H1 (cell line): ENCODE data around the gene CTNS. TPM values are rescaled to one million over a fixed set of nuclear protein-coding genes. Genes with fewer than 3 reads are reported as not detected.

Source experiments
- CTCF ChIA-PET: fragments of 300-600 bp; sonication (Branson Sonifier 250); formaldehyde crosslinking; loops from one replicate; lab custom pipeline; 2021; ENCODE audit not compliant: partially characterized antibody; lab: Charles Lee
- POLR2A ChIA-PET: fragments of 300-600 bp; sonication (Branson Sonifier 250); formaldehyde crosslinking; loops from one replicate; lab custom pipeline; 2021; ENCODE audit warnings: inconsistent platforms; ENCODE audit not compliant: partially characterized antibody; lab: Charles Lee
- DNase-seq, 2 experiments: peaks; one replicate each; pipeline versions ENCODE4 v3.0.0 to v3.0.0-alpha.2; 2010 to 2022; ENCODE audit warnings: low spot score in 2 of 2, low read depth in 1 of 2, mixed read lengths in 1 of 2
- FAIRE-seq: peaks from 2 replicates; lab custom pipeline; 2011; peaks lifted over from hg19 to GRCh38; lab: Jason Lieb, UNC
- H2AFZ ChIP-seq: 2 replicates; pipeline ENCODE4 v1.8.1; 2012; ENCODE audit warnings: low read length, inconsistent platforms
- H2AK5ac ChIP-seq: 2 replicates; pipeline ENCODE4 v1.6.1; 2013; ENCODE audit warnings: low read depth, low read length
- H2BK120ac ChIP-seq: replicated peaks from 2 replicates; pipeline ENCODE3; 2013; ENCODE audit warnings: low read depth, low read length, inconsistent platforms
- H2BK12ac ChIP-seq: 2 replicates; pipeline ENCODE4 v1.6.1; 2013; ENCODE audit warnings: low read depth, low read length
- H2BK15ac ChIP-seq: 2 replicates; pipeline ENCODE4 v1.6.1; 2013; ENCODE audit warnings: low read length
- H2BK20ac ChIP-seq: 2 replicates; pipeline ENCODE4 v1.6.1; 2013; ENCODE audit warnings: low read length
- H2BK5ac ChIP-seq: 2 replicates; pipeline ENCODE4 v1.6.1; 2013; ENCODE audit warnings: low read depth, low read length
- H3K14ac ChIP-seq: 2 replicates; pipeline ENCODE4 v1.6.1; 2013; ENCODE audit warnings: inconsistent platforms; ENCODE audit not compliant: insufficient read length
- H3K18ac ChIP-seq: 2 replicates; pipeline ENCODE4 v1.6.1; 2013; ENCODE audit warnings: low read length; ENCODE audit errors: extremely low read depth
- H3K23ac ChIP-seq: 2 replicates; pipeline ENCODE4 v1.6.1; 2013; ENCODE audit warnings: inconsistent platforms; ENCODE audit not compliant: insufficient read length
- H3K23me2 ChIP-seq: 2 replicates; pipeline ENCODE4 v1.6.1; 2013; ENCODE audit warnings: low read depth, low read length
- H3K27ac ChIP-seq: 2 replicates; pipeline ENCODE4 v1.6.1; 2011; ENCODE audit warnings: low read depth, low read length, inconsistent platforms
- H3K27me3 ChIP-seq, 4 experiments: replicated peaks in 1 of 4; 1 replicate in 1 of 4; 2 replicates in 3 of 4; pipeline versions ENCODE4 v1.6.1 to v1.8.1; 2011 to 2013; ENCODE audit warnings: low read length in 3 of 4, mild to moderate bottlenecking in 3 of 4, inconsistent platforms in 2 of 4, mixed read lengths in 2 of 4, moderate library complexity in 1 of 4; ENCODE audit not compliant: control insufficient read depth in 3 of 4, insufficient read depth in 3 of 4; ENCODE audit errors: extremely low read depth in 1 of 4
- H3K36me3 ChIP-seq, 4 experiments: 2 replicates each; pipeline versions ENCODE4 v1.6.1 to v1.8.1; 2011 to 2013; ENCODE audit warnings: mild to moderate bottlenecking in 4 of 4, low read length in 3 of 4, moderate library complexity in 2 of 4, control low read depth in 1 of 4, inconsistent platforms in 1 of 4; ENCODE audit not compliant: insufficient read depth in 4 of 4, control insufficient read depth in 2 of 4
- H3K4ac ChIP-seq: replicated peaks from 2 replicates; pipeline ENCODE3; 2013; ENCODE audit warnings: low read length, low read depth, mixed read lengths, inconsistent platforms; ENCODE audit not compliant: insufficient read length
- H3K4me1 ChIP-seq, 4 experiments: replicated peaks in 1 of 4; 1 replicate in 1 of 4; 2 replicates in 3 of 4; pipeline versions ENCODE4 v1.6.1 to v1.8.1; 2011 to 2013; ENCODE audit warnings: low read length in 3 of 4, inconsistent platforms in 2 of 4, mixed read lengths in 1 of 4; ENCODE audit not compliant: insufficient read depth in 4 of 4, control insufficient read depth in 3 of 4
- H3K4me2 ChIP-seq, 2 experiments: 2 replicates each; pipeline versions ENCODE4 v1.6.1 to v1.8.1; 2011 to 2013; ENCODE audit warnings: low read depth in 2 of 2, low read length in 2 of 2, control low read depth in 1 of 2, inconsistent platforms in 1 of 2, mild to moderate bottlenecking in 1 of 2; ENCODE audit not compliant: insufficient read depth in 1 of 2
- H3K4me3 ChIP-seq, 4 experiments: fragments of 200-600, 300-600 bp in 1 of 4; sonication (generic), shearing (Covaris generic), sonication (Bioruptor Twin) in 1 of 4; 2 replicates each; pipeline versions ENCODE4 v1.5.1 to v1.8.1; 2011 to 2016; ENCODE audit warnings: low read length in 4 of 4, low read depth in 3 of 4, control low read depth in 2 of 4, inconsistent platforms in 2 of 4, mild to moderate bottlenecking in 2 of 4, mixed read lengths in 1 of 4, moderate library complexity in 1 of 4; ENCODE audit not compliant: insufficient read depth in 2 of 4; ENCODE audit errors: extremely low read depth in 1 of 4
- H3K56ac ChIP-seq: replicated peaks from 2 replicates; pipeline ENCODE3; 2013; ENCODE audit warnings: low read depth, mild to moderate bottlenecking, mixed read lengths, low read length, inconsistent platforms; ENCODE audit not compliant: insufficient read length
- H3K79me1 ChIP-seq: 2 replicates; pipeline ENCODE4 v1.6.1; 2013; ENCODE audit warnings: low read depth, low read length, control low read depth
- H3K79me2 ChIP-seq, 2 experiments: 2 replicates each; pipeline versions ENCODE4 v1.6.1 to v1.8.1; 2012 to 2013; ENCODE audit warnings: low read length in 2 of 2, mild to moderate bottlenecking in 2 of 2, inconsistent platforms in 1 of 2; ENCODE audit not compliant: insufficient read depth in 2 of 2, control insufficient read depth in 1 of 2
- H3K9ac ChIP-seq, 4 experiments: replicated peaks in 1 of 4; 1 replicate in 1 of 4; 2 replicates in 3 of 4; pipeline versions ENCODE4 v1.6.1 to v1.8.1; 2011 to 2013; ENCODE audit warnings: low read depth in 3 of 4, low read length in 3 of 4, control low read depth in 2 of 4, mild to moderate bottlenecking in 2 of 4, moderate library complexity in 2 of 4, inconsistent platforms in 1 of 4; ENCODE audit errors: extremely low read depth in 1 of 4
- H3K9me3 ChIP-seq, 2 experiments: 2 replicates each; pipeline versions ENCODE4 v1.6.1 to v1.8.1; 2012 to 2013; ENCODE audit warnings: mild to moderate bottlenecking in 2 of 2, moderate library complexity in 2 of 2, control low read depth in 1 of 2, inconsistent platforms in 1 of 2, low read depth in 1 of 2, low read length in 1 of 2, mixed read lengths in 1 of 2; ENCODE audit not compliant: insufficient read depth in 2 of 2
- H4K20me1 ChIP-seq, 2 experiments: replicated peaks in 1 of 2; 2 replicates each; pipeline versions ENCODE3 to v1.8.1; 2011 to 2013; ENCODE audit warnings: inconsistent platforms in 2 of 2, low read length in 2 of 2, mild to moderate bottlenecking in 1 of 2; ENCODE audit not compliant: insufficient read depth in 2 of 2, control insufficient read depth in 1 of 2
- H4K5ac ChIP-seq: 2 replicates; pipeline ENCODE4 v1.6.1; 2013; ENCODE audit warnings: low read length, low read depth, mixed read lengths, inconsistent platforms; ENCODE audit not compliant: insufficient read length
- H4K8ac ChIP-seq: 2 replicates; pipeline ENCODE4 v1.8.0; 2013; ENCODE audit warnings: mild to moderate bottlenecking, moderate library complexity, low read length, inconsistent platforms; ENCODE audit not compliant: insufficient read depth; ENCODE audit errors: extremely low read depth
- H4K91ac ChIP-seq: replicated peaks from 2 replicates; pipeline ENCODE3; 2013; ENCODE audit warnings: low read length, mixed read lengths, inconsistent platforms; ENCODE audit not compliant: insufficient read length
- ASH2L ChIP-seq: fragments of 200-600, 300-600 bp; sonication (generic); IDR thresholded peaks from one replicate; pipeline ENCODE4 v1.7.1; 2017; ENCODE audit warnings: low read length
- CTCF ChIP-seq, 3 experiments: IDR thresholded peaks; 1 replicate in 2 of 3; 2 replicates in 1 of 3; pipeline versions ENCODE4 v1.5.1 to v1.6.1; 2011; ENCODE audit warnings: low read length in 3 of 3, mild to moderate bottlenecking in 3 of 3, inconsistent platforms in 2 of 3, low read depth in 1 of 3, moderate library complexity in 1 of 3; ENCODE audit not compliant: insufficient read depth in 1 of 3; ENCODE audit errors: control extremely low read depth in 1 of 3
- EGR1 ChIP-seq: IDR thresholded peaks from 2 replicates; pipeline ENCODE4 v1.6.1; 2011; ENCODE audit warnings: low read depth, low read length, borderline replicate concordance
- GABPA ChIP-seq: IDR thresholded peaks from 2 replicates; pipeline ENCODE4 v1.6.1; 2011; ENCODE audit warnings: mild to moderate bottlenecking, low read length, moderate library complexity, borderline replicate concordance; ENCODE audit not compliant: insufficient read depth
- JUN ChIP-seq: IDR thresholded peaks from 2 replicates; pipeline ENCODE4 v1.6.1; 2011; ENCODE audit warnings: low read depth, mild to moderate bottlenecking, improper control_type of control experiment, low read length
- NANOG ChIP-seq: IDR thresholded peaks from 2 replicates; pipeline ENCODE4 v1.6.1; 2011; ENCODE audit warnings: low read length, low read depth, mild to moderate bottlenecking, inconsistent platforms; ENCODE audit not compliant: insufficient read depth, poor library complexity, severe bottlenecking
- RNF2 ChIP-seq: fragments of 200-900, 300-1000 bp; sonication (generic); IDR thresholded peaks from 2 replicates; pipeline ENCODE4 v1.7.1; 2016; ENCODE audit warnings: borderline replicate concordance, low read depth, mild to moderate bottlenecking, antibody characterized with exemption, low read length; ENCODE audit not compliant: poor library complexity, severe bottlenecking; ENCODE audit errors: missing control alignments
- SIX5 ChIP-seq: IDR thresholded peaks from 2 replicates; pipeline ENCODE4 v1.6.1; 2011; ENCODE audit warnings: mild to moderate bottlenecking, low read depth, low read length
- SP2 ChIP-seq: IDR thresholded peaks from 2 replicates; pipeline ENCODE4 v1.6.1; 2012; ENCODE audit warnings: mild to moderate bottlenecking, low read length, inconsistent platforms
- WGBS, 2 experiments: shearing (Covaris generic) in 1 of 2; methylation state at CpG; one replicate each; pipeline versions ENCODE4 v1.1.6 to v1.1.7; 2013 to 2015; ENCODE audit warnings: low lambda C conversion rate in 2 of 2, mixed read lengths in 2 of 2, inconsistent platforms in 1 of 2, low coverage in 1 of 2, missing lambda C conversion rate in 1 of 2; ENCODE audit not compliant: insufficient replicate concordance in 2 of 2, insufficient coverage in 1 of 2, insufficient read length in 1 of 2; ENCODE audit errors: extremely low coverage in 1 of 2, missing lambda C conversion rate in 1 of 2; 5-methylcytosine and 5-hydroxymethylcytosine counted together
- polyA plus RNA-seq, 7 experiments: library from polyadenylated mRNA; depleted of rRNA in 3 of 7; stranded (reverse) in 5 of 7; unstranded in 2 of 7; fragments of >200 nt in 5 of 7; fragments of 200-250 nt in 2 of 7; gene quantifications; 1 replicate in 5 of 7; 2 replicates in 1 of 7; 4 replicates in 1 of 7; pipeline versions ENCODE4 v1.2.1 to v1.2.3, GENCODE V29; 2011 to 2013; ENCODE audit warnings: missing spikeins in 2 of 7, mixed read lengths in 2 of 7
- total RNA-seq: library from RNA; stranded (reverse); fragmentation: NEBNext Ultra II Directional; extraction: Animal tissue kit (Norgen Biotek cat#: 25700); gene quantifications from 2 replicates; pipeline ENCODE4 v1.2.1, GENCODE V29; 2021

The CTNS gene
- total and polyA plus RNA-seq, 2 of the 8 experiments (the other 6 are each of a cell fraction or from before 2014, with no cell fraction given): 11.6 to 12.9 TPM

DNA sequence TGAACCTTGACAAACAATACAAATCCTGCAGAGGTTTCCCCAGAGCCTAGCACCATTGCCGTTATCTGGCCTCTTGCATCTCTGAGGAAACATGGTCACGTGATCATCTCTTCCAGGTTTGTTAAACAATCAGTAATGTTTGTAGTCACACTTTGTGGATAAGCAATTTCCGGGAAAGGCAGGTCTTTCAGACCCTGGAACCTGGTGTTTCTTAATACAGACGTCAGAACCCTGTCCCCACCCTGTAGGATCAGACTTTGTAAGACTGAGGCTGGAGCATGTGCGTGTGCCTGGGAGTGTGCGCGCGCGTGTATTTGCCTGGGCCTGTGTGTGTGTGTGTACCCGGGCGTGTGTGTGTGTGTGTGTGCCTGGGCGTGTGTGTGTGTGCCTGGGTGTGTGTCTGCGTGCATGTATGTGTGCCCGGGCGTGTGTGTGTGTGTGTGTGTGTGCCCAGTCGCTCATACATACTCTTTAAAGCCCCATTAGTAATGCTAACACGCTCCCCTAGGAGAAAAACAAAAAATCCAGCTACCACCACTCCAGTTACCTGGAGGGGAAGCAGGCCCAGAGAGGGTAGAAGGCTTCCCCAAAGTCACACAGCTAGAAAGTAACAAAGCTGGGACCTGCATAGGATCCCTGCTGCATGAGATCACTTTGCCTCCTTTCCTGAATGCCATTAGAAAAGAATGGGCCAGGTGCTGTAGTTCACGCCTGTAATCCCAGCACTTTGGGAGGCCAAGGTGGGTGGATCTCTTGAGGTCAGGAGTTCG is 5.3 kb downstream of the CTNS start:
- H3K4me1 ChIP-seq: peaks cover 0 to 8% (median 4%) of the 10 kb centered on the region in 4 experiments; a peak in 3 of 7 replicates
- no peak overlapping the region for H3K18ac ChIP-seq
- ChIA-PET POLR2A (interaction anchor here (1.3 to 3.5 kb wide), 4 partner anchors 11 to 16 kb away, joined by 3 to 16 read pairs (median 6); no protein-coding TSS in a partner anchor), CTCF (interaction anchor here (0.8 to 1.1 kb wide), 3 partner anchors 10 to 604 kb away, joined by 3 read pairs; no protein-coding TSS in a partner anchor)
- TF ChIP-seq NANOG (no peak), RNF2 (no peak), SIX5 (no peak), CTCF (IDR thresholded peaks at IDR 0.05; ENCODE audit: control extremely low read depth in 1 of 3, insufficient read depth in 1 of 3, low read depth in 1 of 3, low read length in 3 of 3) (no peak), JUN (no peak), EGR1 (no peak), ASH2L (no peak), SP2 (no peak), GABPA (no peak)
- H2AFZ ChIP-seq: no peak overlapping the region
- H3K4ac ChIP-seq: no peak overlapping the region
- no peaks in the 10 kb centered on the region for H3K27me3 ChIP-seq
- DNase-seq: no peak
- H3K56ac ChIP-seq: no peak overlapping the region
- H4K20me1 ChIP-seq: peaks cover 0 to 5% of the 10 kb centered on the region in 2 experiments
- no peak overlapping the region for H4K8ac ChIP-seq
- H2AK5ac ChIP-seq: no peak overlapping the region
- no peak overlapping the region for H3K23ac ChIP-seq
- H3K79me1 ChIP-seq: no peaks in the 10 kb centered on the region; the same call in 1 of the 2 replicates
- no peak overlapping the region for H4K5ac ChIP-seq
- 86% methylated on average over 10 of the region's 19 CpGs; no CpG with 5 or more reads in 1 of the 2 experiments for WGBS, 2 experiments
- no peak overlapping the region for H2BK120ac ChIP-seq
- no peak for FAIRE-seq
- no peaks in the 10 kb centered on the region for H3K9me3 ChIP-seq
- H3K27ac ChIP-seq: no peak overlapping the region
- no peak overlapping the region for H3K4me3 ChIP-seq
- H3K14ac ChIP-seq: no peak overlapping the region
- no peak overlapping the region for H3K9ac ChIP-seq
- H3K23me2 ChIP-seq: peaks cover 3% of the 10 kb centered on the region; the same call in 1 of the 2 replicates
- H2BK20ac ChIP-seq: no peak overlapping the region
- no peak overlapping the region for H4K91ac ChIP-seq
- no peak overlapping the region for H2BK15ac ChIP-seq
- no peak overlapping the region for H2BK5ac ChIP-seq
- H3K36me3 ChIP-seq: peaks cover 3 to 8% (median 3%) of the 10 kb centered on the region in 4 experiments; a peak in 5 of 8 replicates
- H3K4me2 ChIP-seq: no peak overlapping the region; a peak in 1 of 4 replicates
- no peaks in the 10 kb centered on the region; a peak in 1 of 4 replicates for H3K79me2 ChIP-seq
- H2BK12ac ChIP-seq: peak overlapping the region; percentile 27; the same call in 1 of the 2 replicates
